Transverse colon (tissue), 3 donors: ENCODE data around the gene APOD.

Experiments
- CTCF ChIP-seq, 5 experiments: fragments of 200-600 bp in 3 of 5; fragments of 450-650 bp in 2 of 5; sonication (generic) in 3 of 5; IDR thresholded peaks; 1 replicate in 2 of 5; 2 replicates in 3 of 5; pipeline ENCODE4 v1.5.1; 2016 to 2017; ENCODE audit warnings: antibody characterized with exemption in 5 of 5, inconsistent platforms in 3 of 5, mild to moderate bottlenecking in 2 of 5, moderate library complexity in 1 of 5
- EP300 ChIP-seq: sonication (generic); formaldehyde crosslinking; IDR thresholded peaks from one replicate; pipeline ENCODE4 v1.6.1; 2017; ENCODE audit warnings: antibody characterized with exemption, low read depth
- POLR2A ChIP-seq: fragments of 450-650 bp; IDR thresholded peaks from one replicate; pipeline ENCODE4 v1.6.1; 2016; ENCODE audit warnings: antibody characterized with exemption, mild to moderate bottlenecking, moderate library complexity

- TF ChIP-seq CTCF (IDR thresholded peaks at IDR 0.05) (no peak), EP300 (no peak), POLR2A (no peak)
Measured at GRCh38 chr3:195550723-195551122, 33.0 kb downstream of the APOD start.
